Mammary epithelial cell (primary cell): ENCODE results near the gene IFITM5.

Source experiments
- CTCF ChIP-seq, 2 donors: IDR thresholded peaks in 1 of 2; conservative IDR thresholded peaks in 1 of 2; 2 replicates each; pipeline ENCODE4 v1.5.1; 2011 to 2012; ENCODE audit warnings: inconsistent platforms in 2 of 2, low read length in 2 of 2, mild to moderate bottlenecking in 2 of 2, control low read depth in 1 of 2, low read depth in 1 of 2; ENCODE audit not compliant: insufficient read depth in 1 of 2; ENCODE audit errors: extremely low read depth in 1 of 2
- EZH2 ChIP-seq: IDR thresholded peaks from 2 replicates; pipeline ENCODE4 v1.6.1; 2012; ENCODE audit warnings: low read length, inconsistent platforms, borderline replicate concordance

- TF ChIP-seq EZH2 = no peak
- TF ChIP-seq CTCF (conservative IDR thresholded peaks at IDR 0.05 in 1 of 2, IDR thresholded peaks at IDR 0.05 in 1 of 2; ENCODE audit: extremely low read depth in 1 of 2, insufficient read depth in 1 of 2, low read depth in 1 of 2, low read length in 2 of 2) = no peak
These were observed 6.9 kb downstream of the IFITM5 start for GRCh38 chr11:292211-293121.
